Erythroblast (primary cell): Measurements from ENCODE around the gene METRNL.
A peak's percentile ranks its signal among the peaks of the same experiment; 100 is the strongest.
"Not testable (repeated sequence)": the region's sequence is repeated elsewhere in the genome, so short reads cannot be mapped to it uniquely, and the experiment has no call there.

Source experiments
- DNase-seq, 2 experiments: peaks; one replicate each; lab custom pipeline; 2025; lab: John Stamatoyannopoulos, UW
- GATA1 ChIP-seq: IDR thresholded peaks from 2 replicates; pipeline ENCODE4 v1.6.1; 2011; ENCODE audit warnings: low read depth, mild to moderate bottlenecking, control low read depth, low read length, moderate library complexity
- POLR2A ChIP-seq: IDR thresholded peaks from 2 replicates; pipeline ENCODE4 v1.6.1; 2011; ENCODE audit warnings: mild to moderate bottlenecking, low read length

METRNL gene

DNA sequence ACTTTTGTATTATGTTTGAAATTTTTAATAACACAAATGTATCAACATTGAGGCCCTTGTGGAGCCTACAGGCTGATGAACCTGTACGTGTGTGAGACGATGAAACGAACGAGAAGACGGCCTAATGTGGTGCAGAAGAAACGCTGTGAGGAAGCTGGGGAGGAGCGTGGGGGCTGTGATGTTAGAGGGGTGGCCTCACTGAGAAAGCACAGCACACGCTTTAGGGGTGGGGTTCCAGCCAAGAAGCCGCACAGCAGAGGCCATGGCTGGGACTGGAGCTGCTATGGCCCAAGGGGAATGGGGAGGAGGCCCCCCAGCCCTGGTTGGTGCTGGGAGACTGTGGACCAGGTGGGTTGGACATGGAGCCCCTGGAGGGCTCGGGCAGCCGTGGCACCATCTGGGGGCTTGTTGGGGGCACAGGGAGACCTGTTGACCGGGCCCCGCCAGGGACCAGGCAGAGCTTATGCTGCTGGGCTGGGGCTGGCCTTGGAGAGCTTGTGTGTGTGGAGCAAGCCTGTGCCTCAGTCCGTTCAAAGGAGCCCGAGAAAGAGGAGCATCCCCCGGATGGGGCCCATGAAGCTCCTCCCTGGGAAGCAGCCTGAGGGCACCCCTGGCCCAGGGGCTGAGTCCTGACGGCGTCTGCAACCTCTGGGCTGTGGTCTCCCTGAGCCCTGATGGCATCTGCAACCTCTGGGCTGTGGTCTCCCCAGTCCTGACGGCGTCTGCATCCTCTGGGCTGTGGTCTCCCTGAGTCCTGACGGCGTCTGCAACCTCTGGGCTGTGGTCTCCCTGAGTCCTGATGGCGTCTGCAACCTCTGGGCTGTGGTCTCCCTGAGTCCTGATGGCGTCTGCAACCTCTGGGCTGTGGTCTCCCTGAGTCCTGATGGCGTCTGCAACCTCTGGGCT lies 44.7 kb downstream of the METRNL start:
- no peak for DNase-seq
- TF ChIP-seq GATA1 (no peak), POLR2A (no peak)

DNA sequence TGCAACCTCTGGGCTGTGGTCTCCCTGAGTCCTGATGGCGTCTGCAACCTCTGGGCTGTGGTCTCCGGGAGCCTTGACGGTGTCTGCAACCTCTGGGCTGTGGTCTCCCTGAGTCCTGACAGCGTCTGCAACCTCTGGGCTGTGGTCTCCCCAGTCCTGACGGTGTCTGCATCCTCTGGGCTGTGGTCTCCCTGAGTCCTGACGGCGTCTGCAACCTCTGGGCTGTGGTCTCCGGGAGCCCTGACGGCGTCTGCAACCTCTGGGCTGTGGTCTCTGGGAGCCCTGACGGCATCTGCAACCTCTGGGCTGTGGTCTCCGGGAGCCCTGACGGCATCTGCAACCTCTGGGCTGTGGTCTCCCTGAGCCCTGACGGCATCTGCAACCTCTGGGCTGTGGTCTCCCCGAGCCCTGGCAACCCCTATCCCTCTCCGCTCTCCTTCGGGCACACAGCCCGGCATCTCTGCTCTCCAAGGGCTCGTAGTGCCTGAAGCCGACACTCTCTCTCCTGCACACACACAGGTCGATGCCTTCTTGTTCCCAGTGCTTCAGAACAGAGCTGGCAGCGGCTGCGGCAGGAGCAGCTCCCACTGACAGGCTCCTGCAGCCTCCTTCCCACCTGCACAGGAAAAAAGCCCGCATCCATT lies 45.6 kb downstream of the METRNL start:
- DNase-seq = no peak
- TF ChIP-seq POLR2A (no peak), GATA1 (no peak)

- TF ChIP-seq POLR2A = no peak
- no peak for TF ChIP-seq GATA1
- no peak for DNase-seq
Measured at GRCh38 chr17:83125515-83126274, 46.3 kb downstream of the METRNL start.

DNA sequence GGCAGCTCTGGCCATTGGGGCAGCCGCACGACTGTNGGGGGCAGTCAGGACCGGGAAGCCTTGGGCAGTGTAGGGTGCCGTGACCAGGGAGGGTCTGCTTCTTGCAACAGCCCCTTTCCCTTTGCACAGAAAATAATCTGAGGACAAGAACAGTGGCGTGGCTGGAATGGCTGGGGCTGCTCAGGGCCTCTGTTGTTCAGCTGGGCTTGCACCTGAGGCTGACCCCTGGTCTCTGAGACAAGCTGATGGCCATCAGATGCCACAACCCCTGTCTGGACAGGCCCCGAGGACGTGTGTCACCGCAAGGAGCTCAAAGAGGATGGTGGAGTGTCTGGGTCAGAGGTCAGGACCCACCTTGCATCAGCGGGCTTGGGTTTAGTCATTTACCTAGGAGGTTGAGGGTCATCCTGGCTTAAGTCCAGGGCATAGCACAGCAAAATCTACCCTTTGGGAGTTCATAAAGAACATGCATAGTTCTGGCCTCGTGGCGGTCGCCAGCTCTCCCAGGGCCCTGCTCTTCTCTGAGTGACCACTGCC lies 46.9 kb downstream of the METRNL start:
- DNase-seq = no peak
- TF ChIP-seq GATA1 (no peak), POLR2A (no peak)

GRCh38 chr17:83127431-83128160 lies 48.2 kb downstream of the METRNL start:
- no peak for DNase-seq
- no peak for TF ChIP-seq POLR2A
- TF ChIP-seq GATA1 = no peak

DNA sequence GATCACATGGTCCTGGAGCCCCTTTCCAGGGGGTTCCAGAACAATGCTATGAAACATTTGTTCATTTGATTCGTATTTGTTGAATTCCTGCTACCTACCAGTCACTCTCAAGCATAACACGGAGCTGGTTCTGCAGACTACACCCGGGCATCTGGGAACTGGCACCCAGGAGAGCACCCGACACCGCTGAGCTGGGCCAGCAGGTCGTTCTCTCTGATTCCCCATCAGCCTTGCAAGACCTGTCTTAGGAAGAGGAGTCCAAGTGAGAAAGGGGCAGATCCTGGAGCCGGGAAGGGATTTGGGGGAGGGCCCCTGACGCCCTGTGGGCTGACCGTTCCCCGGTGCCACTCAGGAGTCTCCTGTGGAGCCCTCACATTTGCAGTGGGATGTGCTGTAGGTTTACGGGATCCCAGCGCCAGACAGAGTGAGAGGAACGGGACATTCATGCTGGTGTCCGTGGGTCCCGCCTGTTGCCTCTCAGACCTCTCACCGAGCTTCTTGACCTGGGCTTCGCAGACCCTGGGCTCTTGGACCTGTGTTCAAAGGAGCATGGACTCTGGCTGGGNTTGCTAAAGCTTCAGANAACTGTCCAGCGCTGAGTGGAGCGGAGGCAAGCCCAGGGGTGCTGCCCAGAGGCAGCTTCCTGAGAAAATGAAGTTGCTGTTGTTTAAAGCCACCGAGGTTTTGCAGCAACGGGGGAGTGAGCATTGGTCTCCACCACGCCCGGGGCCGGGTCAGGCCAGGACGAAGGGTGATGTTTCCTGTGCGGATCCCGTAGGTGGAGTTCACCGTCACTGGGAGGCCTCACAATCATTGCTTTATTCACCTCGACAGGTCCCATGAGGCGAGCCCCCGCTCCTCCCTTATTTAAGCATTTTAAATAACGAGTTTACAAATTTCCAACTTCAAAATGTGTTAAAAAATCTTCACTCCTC lies 49.2 kb downstream of the METRNL start:
- no peak for DNase-seq
- TF ChIP-seq POLR2A (no peak), GATA1 (no peak)

DNA sequence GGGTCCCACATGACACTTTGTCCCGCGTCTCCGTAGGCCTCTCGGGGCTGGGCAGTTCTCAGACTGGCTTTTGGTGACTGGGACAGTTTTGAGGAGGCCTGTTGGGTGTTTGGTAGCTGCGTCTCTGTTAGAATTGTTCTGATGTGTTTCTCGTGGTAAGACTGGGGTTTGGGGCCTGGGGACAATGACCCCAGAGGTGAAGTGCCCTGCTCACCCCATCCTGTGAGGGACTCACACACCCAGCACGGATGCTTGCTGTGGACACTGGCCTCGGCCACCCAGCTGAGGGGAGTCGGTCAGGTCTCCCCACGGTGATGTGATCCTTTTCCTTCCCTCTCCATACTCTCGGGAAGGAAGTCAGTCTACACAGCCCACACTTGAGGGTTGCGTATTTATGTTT lies 50.3 kb downstream of the METRNL start:
- DNase-seq = no peak

GRCh38 chr17:83131401-83132011 lies 52.1 kb downstream of the METRNL start:
- TF ChIP-seq GATA1 (no peak), POLR2A (no peak)
- peak; percentile 71 to 86 for DNase-seq

More for the DNA sequence above, 50.3 kb downstream of the METRNL start:
- TF ChIP-seq POLR2A = no peak

- TF ChIP-seq GATA1 = no peak
- TF ChIP-seq POLR2A = no peak
- no peak for DNase-seq
Measured at GRCh38 chr17:83132251-83133081, 53.1 kb downstream of the METRNL start.

DNA sequence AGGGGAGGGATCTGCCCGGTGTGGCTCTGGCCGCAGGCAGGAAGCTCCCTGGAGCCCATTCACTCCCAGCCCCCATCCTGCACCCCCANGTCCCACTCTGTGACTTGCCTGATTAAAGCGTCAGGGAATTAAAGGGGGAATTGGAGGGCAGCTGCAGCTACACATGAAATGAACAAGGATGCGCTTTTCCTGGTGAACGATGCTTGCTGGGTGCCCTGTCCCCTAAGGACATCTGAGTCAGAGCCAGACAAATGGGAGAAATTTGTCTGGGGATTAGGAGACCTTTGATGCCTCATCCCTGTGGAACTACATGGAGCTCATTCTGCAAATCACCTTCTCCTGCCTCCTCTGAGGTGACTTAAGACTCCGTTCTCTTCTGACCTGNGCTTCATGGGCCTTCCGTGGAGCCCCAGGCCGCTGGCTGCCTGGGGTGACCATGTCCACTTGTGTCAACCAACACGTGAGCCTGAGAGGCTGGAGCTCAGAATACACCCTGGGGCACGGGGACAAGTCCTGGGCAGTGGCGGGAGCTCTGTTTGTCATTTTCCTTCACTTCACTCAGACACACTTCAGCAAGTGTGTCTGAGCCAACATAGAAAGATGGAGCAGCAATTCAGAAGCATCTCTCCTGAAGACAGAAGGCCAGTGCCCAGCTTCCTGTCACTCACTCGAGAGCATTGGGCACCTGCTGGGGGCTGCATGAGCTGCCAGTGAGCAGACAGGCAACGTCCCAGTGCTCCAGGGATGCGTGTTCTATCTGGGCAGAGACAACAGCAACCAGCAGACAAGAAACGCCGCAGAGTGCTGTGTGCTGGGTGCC lies 54.1 kb downstream of the METRNL start:
- TF ChIP-seq GATA1 (no peak), POLR2A (no peak)
- DNase-seq = no peak

DNA sequence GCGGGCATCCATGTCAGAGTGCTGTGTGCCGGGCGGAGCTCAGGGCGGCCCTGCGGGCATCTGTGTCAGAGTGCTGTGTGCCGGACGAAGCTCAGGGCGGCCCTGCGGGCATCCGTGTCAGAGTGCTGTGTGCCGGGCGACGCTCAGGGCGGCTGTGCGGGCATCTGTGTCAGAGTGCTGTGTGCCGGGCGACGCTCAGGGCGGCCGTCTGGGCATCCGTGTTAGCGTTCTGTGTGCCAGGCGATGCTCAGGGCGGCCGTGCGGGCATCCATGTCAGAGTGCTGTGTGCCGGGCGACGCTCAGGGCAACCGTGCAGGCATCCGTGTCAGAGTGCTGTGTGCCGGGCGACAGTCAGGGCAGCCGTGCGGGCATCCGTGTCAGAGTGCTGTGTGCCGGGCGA lies 55.0 kb downstream of the METRNL start:
- DNase-seq = not testable (repeated sequence)
